PC-9 (cell line): ENCODE data around the gene DHCR7. TPM values are rescaled to one million over a fixed set of nuclear protein-coding genes. Genes with fewer than 3 reads are reported as not detected.

Source experiments
- BruUV-seq: library from RNA; stranded (reverse); fragments of 400-500 nt; replicated peaks from 2 replicates; lab custom pipeline; 2021; lab: Mats Ljungman, UMichigan
- CTCF ChIA-PET: fragments of 300-600 bp; sonication (Branson Sonifier 250); formaldehyde crosslinking; loops from one replicate; lab custom pipeline; 2022; ENCODE audit warnings: antibody characterized with exemption; lab: Charles Lee
- POLR2A ChIA-PET: fragments of 300-600 bp; sonication (Branson Sonifier 250); formaldehyde crosslinking; loops from one replicate; lab custom pipeline; 2022; ENCODE audit warnings: antibody characterized with exemption; ENCODE audit not compliant: unreplicated experiment; lab: Charles Lee
- DNase-seq, 2 experiments: peaks; one replicate each; pipeline versions ENCODE4 v3.0.0 to v3.0.0-alpha.2; 2015 to 2022; ENCODE audit warnings: mixed read lengths in 1 of 2
- H2AFZ ChIP-seq: fragments of 200-600 bp; sonication (generic); 2 replicates; pipeline ENCODE4 v1.8.1; 2017; ENCODE audit warnings: antibody characterized with exemption
- H3F3A ChIP-seq: fragments of 200-600 bp; sonication (generic); 2 replicates; pipeline ENCODE4 v1.8.1; 2017; ENCODE audit warnings: antibody characterized with exemption, mild to moderate bottlenecking, low read depth; ENCODE audit not compliant: insufficient read depth
- H3K27ac ChIP-seq: fragments of 200-600 bp; sonication (generic); 2 replicates; pipeline ENCODE4 v1.6.1; 2016; ENCODE audit warnings: mixed run types
- H3K27me3 ChIP-seq: fragments of 200-600 bp; sonication (generic); 2 replicates; pipeline ENCODE4 v1.6.1; 2016; ENCODE audit warnings: low read depth, mixed run types; ENCODE audit not compliant: insufficient read depth
- H3K36me3 ChIP-seq: fragments of 200-600 bp; sonication (generic); 2 replicates; pipeline ENCODE4 v1.6.1; 2016; ENCODE audit warnings: low read depth, mixed run types
- H3K4me1 ChIP-seq: fragments of 200-600 bp; sonication (generic); replicated peaks from 2 replicates; pipeline ENCODE4 v1.6.1; 2016; ENCODE audit warnings: mixed run types; ENCODE audit not compliant: insufficient read depth
- H3K4me2 ChIP-seq: fragments of 200-600 bp; sonication (generic); 2 replicates; pipeline ENCODE4 v1.6.1; 2017; ENCODE audit warnings: mixed run types
- H3K4me3 ChIP-seq: fragments of 200-600 bp; sonication (generic); 2 replicates; pipeline ENCODE4 v1.6.1; 2016; ENCODE audit warnings: mixed run types
- H3K79me2 ChIP-seq: fragments of 200-600 bp; sonication (generic); 2 replicates; pipeline ENCODE4 v1.6.1; 2017; ENCODE audit warnings: low read depth, mixed run types
- H3K9me2 ChIP-seq: fragments of 200-600 bp; sonication (generic); 2 replicates; pipeline ENCODE4 v1.8.1; 2017; ENCODE audit warnings: mild to moderate bottlenecking; ENCODE audit not compliant: insufficient read depth
- H3K9me3 ChIP-seq: fragments of 200-600 bp; sonication (generic); 2 replicates; pipeline ENCODE4 v1.8.1; 2016; ENCODE audit warnings: low read depth; ENCODE audit not compliant: insufficient read depth
- H4K20me1 ChIP-seq: fragments of 200-600 bp; sonication (generic); 2 replicates; pipeline ENCODE4 v1.8.1; 2017; ENCODE audit not compliant: insufficient read depth
- CTCF ChIP-seq: fragments of 200-600 bp; sonication (generic); conservative IDR thresholded peaks from 2 replicates; pipeline ENCODE4 v1.6.1; 2017; ENCODE audit warnings: mixed run types, antibody characterized with exemption, mild to moderate bottlenecking, moderate library complexity
- EZH2 ChIP-seq: fragments of 200-600 bp; sonication (generic); IDR thresholded peaks from 2 replicates; pipeline ENCODE4 v1.8.0; 2017; ENCODE audit warnings: antibody characterized with exemption, low read depth
- intact Hi-C: fragments of 100-400 bp; cut with micrococcal nuclease; formaldehyde crosslinking; loops from one replicate; pipeline ENCODE4 v1.10.0; 2022; ENCODE audit not compliant: unreplicated experiment
- total RNA-seq: library from RNA; stranded (reverse); gene quantifications from 2 replicates; pipeline ENCODE4 v1.2.3, GENCODE V29; 2021

The DHCR7 gene
- total RNA-seq, 1 experiment from 2014 or later: 311 TPM

DNA sequence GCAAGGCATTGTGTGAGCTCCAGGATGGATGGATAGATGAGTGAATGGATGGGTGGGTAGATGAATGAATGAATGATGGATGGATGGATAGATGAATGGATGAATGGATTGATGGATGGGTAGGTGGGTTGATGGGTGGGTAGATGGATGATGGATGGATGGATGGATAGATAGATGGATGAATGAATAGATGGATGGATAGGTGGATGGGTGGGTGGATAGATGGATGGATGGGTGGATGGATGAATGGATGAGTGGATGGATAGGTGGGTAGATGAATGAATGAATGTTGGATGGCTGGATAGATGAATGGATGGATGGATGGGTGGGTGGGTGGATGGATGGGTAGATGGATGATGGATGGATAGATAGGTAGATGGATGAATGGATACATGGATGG, 33.5 kb downstream of the DHCR7 start:
- Histone ChIP-seq H3K4me3 (no peak overlapping the region), H3K36me3 (no peaks in the 10 kb centered on the region), H3K27me3 (peaks cover 47% of the 10 kb centered on the region; the same call in 1 of the 2 replicates), H3K27ac (no peak overlapping the region), H3K9me3 (0 out of 2 replicates have a peak, but pooled peaks cover 4% of the 10 kb centered on the region), H3K9me2 (0 out of 2 replicates have a peak, but pooled peaks cover 4% of the 10 kb centered on the region), H3F3A (no peaks in the 10 kb centered on the region), H3K4me1 (no peaks in the 10 kb centered on the region), H2AFZ (no peak overlapping the region), H4K20me1 (no peaks in the 10 kb centered on the region), H3K4me2 (no peak overlapping the region), H3K79me2 (no peaks in the 10 kb centered on the region)
- no peak for TF ChIP-seq EZH2
- TF ChIP-seq CTCF: no peak
- BruUV-seq: no TSS peak
- intact Hi-C loops: no loop called here
- no peak for DNase-seq
- ChIA-PET POLR2A (no interaction called here), CTCF (no interaction called here)

GRCh38 chr11:71410363-71410966, 37.7 kb downstream of the DHCR7 start:
- ChIA-PET CTCF (no interaction called here), POLR2A (no interaction called here)
- DNase-seq: no peak
- intact Hi-C loops: no loop called here
- Histone ChIP-seq H3K79me2 (no peaks in the 10 kb centered on the region), H3K27me3 (peaks cover 57% of the 10 kb centered on the region), H3K36me3 (no peaks in the 10 kb centered on the region), H3F3A (no peaks in the 10 kb centered on the region), H3K4me1 (no peaks in the 10 kb centered on the region), H3K4me2 (no peak overlapping the region), H2AFZ (no peak overlapping the region), H3K4me3 (no peak overlapping the region), H3K9me2 (0 out of 2 replicates have a peak, but pooled peaks cover 4% of the 10 kb centered on the region), H3K27ac (no peak overlapping the region), H4K20me1 (no peaks in the 10 kb centered on the region), H3K9me3 (0 out of 2 replicates have a peak, but pooled peaks cover 4% of the 10 kb centered on the region)
- TF ChIP-seq CTCF (no peak), EZH2 (no peak)
- BruUV-seq: no TSS peak

GRCh38 chr11:71408826-71409225, 39.4 kb downstream of the DHCR7 start:
- Histone ChIP-seq H3K27ac (no peak overlapping the region), H2AFZ (no peak overlapping the region), H3K4me2 (no peak overlapping the region), H4K20me1 (no peaks in the 10 kb centered on the region), H3K4me1 (no peaks in the 10 kb centered on the region), H3K27me3 (peaks cover 62% of the 10 kb centered on the region), H3K4me3 (no peak overlapping the region), H3K36me3 (no peaks in the 10 kb centered on the region), H3K9me2 (0 out of 2 replicates have a peak, but pooled peaks cover 4% of the 10 kb centered on the region), H3K9me3 (0 out of 2 replicates have a peak, but pooled peaks cover 4% of the 10 kb centered on the region), H3K79me2 (no peaks in the 10 kb centered on the region), H3F3A (no peaks in the 10 kb centered on the region)
- ChIA-PET POLR2A (no interaction called here), CTCF (no interaction called here)
- no peak for DNase-seq
- no peak for TF ChIP-seq CTCF
- BruUV-seq: no TSS peak
- intact Hi-C loops: no loop called here
